DMS79 treated with DMSO at 0.1 percent for 48 hours (cell line): ENCODE results near the gene TMPRSS12.
"Not testable (repeated sequence)": the region's sequence is repeated elsewhere in the genome, so short reads cannot be mapped to it uniquely, and the experiment has no call there.

ENCODE experiments used
- DNase-seq: peaks from one replicate; lab custom pipeline; 2025; lab: John Stamatoyannopoulos, UW

The TMPRSS12 gene

DNA sequence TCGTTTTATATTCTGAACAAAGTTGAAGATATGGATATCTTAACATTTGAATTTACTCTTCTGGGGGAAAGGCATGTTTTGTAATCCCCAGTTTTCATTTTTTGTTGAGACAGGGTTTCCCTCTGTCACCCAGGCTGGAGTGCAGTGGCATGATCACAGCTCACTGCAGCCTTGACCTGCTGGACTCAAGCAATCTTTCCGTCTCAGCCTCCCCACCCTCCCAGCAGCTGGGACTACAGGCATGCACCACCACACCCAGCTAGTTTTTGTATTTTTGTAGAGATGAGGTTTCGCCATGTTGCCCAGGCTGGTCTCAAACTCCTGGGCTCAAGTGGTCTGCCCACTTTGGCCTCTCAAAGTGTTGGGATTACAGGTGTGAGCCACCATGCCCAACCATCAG lies 84.2 kb downstream of the TMPRSS12 start:
- DNase-seq, result not testable (repeated sequence)

DNA sequence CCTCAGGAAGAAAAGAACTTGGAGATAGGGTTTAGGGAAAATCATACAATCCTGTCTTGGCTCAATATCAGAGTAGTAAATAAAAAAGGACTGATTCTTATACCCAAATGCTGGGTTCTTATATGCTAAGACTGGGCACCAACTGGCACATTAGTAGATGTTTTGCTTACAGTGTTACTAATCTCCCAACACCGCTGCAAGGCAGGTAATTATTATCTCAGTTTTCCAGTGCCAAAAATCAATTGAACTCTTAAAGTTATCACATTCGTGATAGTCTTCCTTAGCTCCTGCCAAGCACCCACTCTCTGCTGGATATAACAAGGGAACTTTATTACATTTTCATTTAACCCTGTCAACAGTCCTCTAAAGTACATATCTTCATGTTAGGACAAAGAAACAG lies 84.6 kb downstream of the TMPRSS12 start:
- DNase-seq, result no peak

DNA sequence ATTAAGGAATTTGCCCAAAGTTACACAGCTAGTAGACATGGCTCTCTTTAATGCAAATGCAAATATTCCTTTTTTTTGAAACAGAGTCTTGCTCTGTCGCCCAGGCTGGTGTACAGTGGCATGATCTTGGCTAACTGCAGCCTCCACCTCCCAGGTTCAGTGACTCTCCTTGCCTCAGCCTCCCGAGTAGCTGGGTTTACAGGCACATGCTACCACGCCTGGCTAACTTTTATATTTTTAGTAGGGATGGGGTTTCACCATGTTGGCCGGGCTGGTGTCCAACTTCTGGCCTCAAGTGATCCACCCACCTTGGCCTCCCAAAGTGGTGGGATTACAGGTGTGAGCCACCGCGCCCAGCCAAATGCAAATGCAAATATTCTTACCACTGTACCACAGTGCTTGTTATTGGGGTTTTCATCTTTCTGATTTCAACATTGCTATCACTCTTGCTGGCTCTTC lies 85.1 kb downstream of the TMPRSS12 start:
- no peak for DNase-seq

DNA sequence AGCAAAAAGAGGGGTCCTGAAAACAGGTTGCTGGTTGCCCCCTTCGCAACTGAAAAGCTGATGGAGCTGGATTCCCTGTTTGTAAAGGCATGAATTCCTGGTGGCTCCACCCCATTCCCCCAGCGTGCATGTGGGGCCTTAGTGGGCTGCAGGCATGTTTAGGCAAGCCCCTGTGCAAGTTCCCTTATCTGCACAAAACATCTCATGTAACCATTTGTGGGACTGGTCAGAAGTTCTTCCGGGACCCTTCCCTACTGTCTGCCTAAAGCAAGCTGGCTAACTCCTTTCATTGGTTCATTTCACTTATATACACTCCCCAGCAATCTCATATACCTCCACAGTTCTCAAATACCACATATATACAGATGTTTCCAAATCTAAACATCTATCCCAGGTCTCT lies 85.7 kb downstream of the TMPRSS12 start:
- DNase-seq, result no peak

DNA sequence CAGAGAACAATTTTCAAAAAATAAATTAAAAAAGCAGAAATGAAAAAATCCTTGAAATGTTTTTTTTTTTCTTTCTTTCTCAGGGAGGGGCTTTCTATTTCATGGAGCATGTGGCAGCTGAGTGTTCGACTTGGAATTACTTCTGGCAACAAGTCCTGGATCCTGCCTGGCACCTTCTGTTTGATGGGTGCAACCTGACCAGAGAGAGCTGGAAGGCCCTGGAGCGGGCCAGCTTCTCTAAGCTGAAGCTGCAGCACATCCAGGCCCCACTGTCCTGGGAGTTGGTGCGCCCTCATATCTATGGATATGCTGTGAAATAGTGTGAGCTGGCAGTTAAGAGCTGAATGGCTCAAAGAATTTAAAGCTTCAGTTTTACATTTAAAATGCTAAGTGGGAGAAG lies 87.1 kb downstream of the TMPRSS12 start:
- DNase-seq, result no peak

DNA sequence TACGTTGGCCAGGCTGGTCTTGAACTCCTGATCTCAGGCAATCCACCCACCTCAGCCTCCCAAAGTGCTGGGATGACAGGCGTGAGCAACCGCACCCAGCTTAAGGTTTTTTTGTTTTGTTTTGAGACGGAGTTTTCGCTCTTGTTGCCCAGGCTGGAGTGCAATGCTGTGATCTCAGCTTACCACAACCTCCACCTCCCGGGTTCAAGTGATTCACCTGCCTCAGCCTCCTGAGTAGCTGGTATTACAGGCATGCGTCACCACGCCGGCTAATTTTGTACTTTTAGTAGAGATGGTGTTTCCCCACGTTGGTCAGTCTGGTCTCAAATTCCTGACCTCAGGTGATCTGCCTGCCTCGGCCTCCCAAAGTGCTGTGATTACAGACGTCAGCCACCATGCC lies 87.8 kb downstream of the TMPRSS12 start:
- DNase-seq, result not testable (repeated sequence)

DNA sequence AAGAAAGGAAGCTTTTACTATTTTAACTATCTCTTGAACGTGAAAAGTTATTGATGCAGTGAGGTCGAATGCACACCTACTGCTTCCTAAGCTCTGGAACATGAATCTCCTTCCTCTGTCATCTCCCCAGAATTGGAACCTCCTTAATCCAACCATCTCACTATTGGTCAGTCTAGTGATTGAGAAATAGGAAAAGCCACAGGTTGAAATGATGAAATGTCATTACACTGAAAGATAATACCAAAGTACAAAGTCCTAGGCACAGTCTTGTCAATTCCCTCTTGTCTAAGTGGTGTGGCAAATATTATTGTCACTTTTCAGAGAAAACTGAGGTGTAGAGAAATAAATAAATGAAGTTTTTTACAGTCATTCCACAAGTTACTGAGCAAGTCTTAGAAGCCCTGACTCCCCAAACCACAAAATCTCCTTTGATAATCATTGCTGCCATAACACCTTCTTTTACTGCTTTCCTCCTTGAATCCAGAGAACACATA lies 90.1 kb downstream of the TMPRSS12 start:
- DNase-seq, result no peak

DNA sequence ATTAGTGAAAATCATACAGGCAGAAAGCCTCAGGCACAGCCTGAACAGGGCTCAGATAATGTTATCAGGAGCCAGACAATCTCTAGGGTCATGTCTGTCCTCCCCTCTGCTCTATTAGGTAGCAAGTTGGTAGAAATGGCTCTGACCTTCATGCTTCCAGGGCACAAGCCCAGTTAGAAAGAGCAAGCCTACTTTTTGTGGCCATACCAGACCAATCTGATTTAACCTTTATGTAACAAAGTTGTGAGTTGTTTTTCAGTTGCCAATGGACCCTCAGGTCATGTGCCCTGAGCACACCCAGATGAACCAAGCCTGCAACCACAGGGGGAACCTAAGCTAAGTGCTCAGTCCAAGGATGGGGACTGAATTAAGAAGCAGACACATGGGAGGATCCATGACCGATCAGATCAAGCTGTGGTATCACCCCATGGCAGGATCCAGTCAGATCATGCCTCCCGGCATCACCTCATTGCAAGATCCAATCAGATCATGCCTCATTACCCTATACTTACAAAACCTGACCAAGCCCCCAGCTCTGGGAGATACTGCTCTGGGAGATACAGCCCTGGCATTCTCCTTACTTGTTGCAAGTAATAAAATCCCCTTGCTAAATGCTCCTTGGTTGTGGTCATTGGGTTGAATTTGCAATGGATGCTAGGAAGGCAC lies 90.9 kb downstream of the TMPRSS12 start:
- DNase-seq, result no peak

DNA sequence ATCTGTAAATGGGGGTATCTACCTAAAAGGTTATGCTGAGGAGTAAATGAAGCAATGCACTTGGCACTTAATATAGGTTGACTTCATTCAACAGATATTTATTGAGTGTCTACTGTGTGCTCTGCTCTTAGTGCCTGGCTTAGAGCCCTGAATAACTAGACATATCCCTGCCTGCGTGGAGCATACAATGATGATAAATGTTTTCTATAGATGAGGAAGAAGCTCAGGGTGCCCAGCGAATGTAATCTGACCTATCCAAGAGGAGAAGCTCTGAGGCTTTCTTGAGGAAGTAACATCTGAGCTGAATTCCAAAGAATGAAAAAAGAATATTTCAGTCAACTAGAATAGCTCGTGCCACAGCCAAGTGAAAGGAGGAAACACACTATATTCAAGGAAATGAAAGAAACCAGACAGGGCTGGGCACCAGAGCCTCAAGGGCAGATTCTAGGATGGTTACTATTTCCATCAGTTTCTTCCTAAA lies 91.7 kb downstream of the TMPRSS12 start:
- DNase-seq, result no peak

DNA sequence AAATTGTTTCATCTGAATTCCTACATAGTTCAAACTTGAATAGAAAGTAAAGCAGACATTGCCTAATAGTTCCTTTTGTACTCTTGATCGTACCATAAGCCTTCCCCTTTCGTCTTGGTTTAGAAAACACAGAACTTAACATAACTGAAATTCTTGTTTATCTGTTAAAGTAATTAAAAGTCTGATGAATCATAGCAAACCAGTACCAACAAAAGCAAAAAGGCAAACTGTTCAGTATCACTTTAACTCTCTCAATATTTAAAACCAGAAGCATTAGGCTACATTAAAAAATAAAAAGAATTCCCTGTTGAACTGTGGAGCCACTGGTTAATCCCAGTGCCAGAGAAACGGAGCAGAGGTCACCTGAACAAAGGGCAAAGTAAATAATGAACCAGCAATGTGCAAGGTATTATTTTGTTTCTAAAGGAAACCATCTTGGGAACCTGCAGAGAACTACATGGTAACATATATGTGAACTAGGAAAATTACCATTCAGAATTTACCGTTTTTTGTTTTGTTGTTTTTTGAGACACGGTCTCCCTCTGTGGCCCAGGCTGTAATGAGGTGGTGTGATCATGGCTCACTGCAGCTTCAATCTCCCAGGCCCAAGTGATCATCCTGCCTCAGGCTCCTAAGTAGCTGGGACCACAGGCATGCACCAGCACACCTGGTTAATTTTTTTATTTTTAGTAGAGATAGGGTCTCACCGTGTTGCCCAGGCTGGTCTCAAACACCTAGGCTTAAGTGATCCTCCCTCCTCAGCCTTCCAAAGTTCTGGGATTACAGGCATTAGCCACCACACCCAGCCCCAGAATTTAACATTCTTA lies 92.5 kb downstream of the TMPRSS12 start:
- no peak for DNase-seq

DNA sequence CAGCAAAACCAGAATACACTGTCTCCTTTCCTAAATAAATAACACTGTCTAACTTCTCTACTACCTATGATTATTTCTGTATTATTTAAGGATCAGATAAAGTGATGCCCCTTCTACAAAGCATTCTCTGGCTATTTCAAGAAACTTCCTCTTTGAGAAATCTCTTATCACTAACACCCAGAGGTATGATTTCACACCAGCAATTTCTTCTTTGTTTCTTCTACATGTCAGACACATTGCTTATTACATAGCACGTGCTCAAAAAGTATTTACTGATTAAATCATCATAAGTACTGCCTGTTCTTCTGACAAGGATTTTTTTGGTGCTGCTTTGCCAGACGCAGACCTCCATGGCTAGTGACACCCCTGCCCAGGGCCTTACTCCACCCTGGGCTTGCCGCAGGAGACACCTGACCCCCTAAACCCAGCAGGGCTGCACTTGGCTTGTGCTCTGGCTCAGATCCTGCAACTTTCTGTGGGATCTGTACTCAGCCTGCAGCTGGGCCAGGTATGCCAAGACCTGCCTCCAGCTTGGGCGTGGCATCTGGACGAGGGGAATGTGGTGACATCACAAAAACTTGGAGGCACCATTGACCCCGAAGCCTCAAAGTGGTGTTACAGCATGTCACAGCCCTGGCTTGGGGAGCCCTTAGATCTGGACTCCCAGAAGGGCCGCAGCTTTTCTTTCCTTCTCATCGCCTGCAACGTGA lies 94.2 kb downstream of the TMPRSS12 start:
- no peak for DNase-seq
